LNCaP clone FGC (cell line): ENCODE results near the gene NFS1.
A peak's percentile ranks its signal among the peaks of the same experiment; 100 is the strongest.

ENCODE experiments used
- DNase-seq: peaks from one replicate; pipeline ENCODE4 v3.0.0-alpha.2; 2011; ENCODE audit warnings: low read depth
- H3K4me3 ChIP-seq: 2 replicates; pipeline ENCODE4 v1.5.1; 2011; ENCODE audit warnings: mild to moderate bottlenecking, low read depth, low read length, control low read depth
- CTCF ChIP-seq: IDR thresholded peaks from 2 replicates; pipeline ENCODE4 v1.5.1; 2012; ENCODE audit warnings: mild to moderate bottlenecking; ENCODE audit not compliant: control insufficient read depth, insufficient read depth; ENCODE audit errors: extremely low read depth

The NFS1 gene

GRCh38 chr20:35673884-35674283 is 25.3 kb downstream of the NFS1 start:
- DNase-seq, result no peak
- no peak for TF ChIP-seq CTCF

GRCh38 chr20:35669681-35670080 is 29.5 kb downstream of the NFS1 start:
- no peak for TF ChIP-seq CTCF
- no peak overlapping the region for H3K4me3 ChIP-seq
- DNase-seq, result no peak

More at GRCh38 chr20:35673884-35674283, 25.3 kb downstream of the NFS1 start:
- H3K4me3 ChIP-seq, result no peak overlapping the region

GRCh38 chr20:35669221-35669620 is 29.9 kb downstream of the NFS1 start:
- H3K4me3 ChIP-seq, result no peak overlapping the region
- TF ChIP-seq CTCF, result no peak
- no peak for DNase-seq

- DNase-seq, result no peak
- no peak overlapping the region for H3K4me3 ChIP-seq
- no peak for TF ChIP-seq CTCF
These were observed 33.2 kb downstream of the NFS1 start for GRCh38 chr20:35665949-35666288.

GRCh38 chr20:35664466-35665206 is 34.5 kb downstream of the NFS1 start, which contains the start of the genes CPNE1 and RBM12:
CPNE1 (minus strand) TSS chr20:35664900; CDS start chr20:35632923, 31,977 bp downstream.
RBM12 (minus strand) TSS chr20:35664900; CDS start chr20:35655322, 9,578 bp downstream.
- H3K4me3 ChIP-seq, result peak within 1 kb of the TSS; percentile 81
- no peak for TF ChIP-seq CTCF
- peak; percentile 70 for DNase-seq

GRCh38 chr20:35663516-35664465 is 35.4 kb downstream of the NFS1 start:
- TF ChIP-seq CTCF, result no peak
- peak; percentile 38 for DNase-seq
- peak overlapping the region; percentile 81 for H3K4me3 ChIP-seq
